ENCODE measurements around the gene PUM1. TPM values are rescaled to one million over a fixed set of nuclear protein-coding genes. Genes with fewer than 3 reads are reported as not detected.

The PUM1 gene
- total and polyA plus RNA-seq, 2 donors (not counting 1 experiment from before 2014, with no cell fraction given), result 59.3 to 70.5 TPM

- no peaks in the 10 kb centered on the region for H3K27me3 ChIP-seq (ENCODE audit: control insufficient read depth, insufficient read depth, low read length)
- H2AFZ ChIP-seq (ENCODE audit: low read length), result no peak overlapping the region
- peaks cover 98% of the 10 kb centered on the region for H3K79me2 ChIP-seq (ENCODE audit: control insufficient read depth, insufficient read depth, low read length)
- H3K4me1 ChIP-seq (ENCODE audit: control insufficient read depth, extremely low read depth, insufficient read depth, low read length), result peaks cover 7% of the 10 kb centered on the region
- H3K4me2 ChIP-seq (ENCODE audit: extremely low read depth, insufficient read depth, low read length), result no peak overlapping the region
- no peak overlapping the region for H3K4me3 ChIP-seq (replicated peaks in 1 of 4; ENCODE audit: control extremely low read depth in 1 of 4, insufficient read depth in 1 of 4, low read depth in 3 of 4, low read length in 4 of 4)
- no peak overlapping the region for H3K9ac ChIP-seq (ENCODE audit: insufficient read depth, low read length)
- no peaks in the 10 kb centered on the region for H3K9me3 ChIP-seq (ENCODE audit: control insufficient read depth, insufficient read depth, low read depth, low read length)
- peaks cover 8% of the 10 kb centered on the region for H3K36me3 ChIP-seq (ENCODE audit: control insufficient read depth, insufficient read depth, low read length)
- DNase-seq (ENCODE audit: low read depth in 2 of 2), result no peak
- peaks cover 5% of the 10 kb centered on the region for H4K20me1 ChIP-seq (ENCODE audit: control insufficient read depth, extremely low read depth, insufficient read depth, low read length)
- H3K27ac ChIP-seq (ENCODE audit: insufficient read depth, low read length), result no peak overlapping the region
- TF ChIP-seq EZH2 (IDR thresholded peaks at IDR 0.05; ENCODE audit: low read length, missing control alignments), result no peak
- TF ChIP-seq CTCF (conservative IDR thresholded peaks at IDR 0.05 in 1 of 2, IDR thresholded peaks at IDR 0.05 in 1 of 2; ENCODE audit: low read depth in 1 of 2, low read length in 2 of 2), result no peak
Observed at GRCh38 chr1:31058012-31058411, 7.5 kb downstream of the PUM1 start.

GRCh38 chr1:31055953-31056352, 9.6 kb downstream of the PUM1 start:
- Histone ChIP-seq H3K27me3 (ENCODE audit: control insufficient read depth, insufficient read depth, low read length) (no peaks in the 10 kb centered on the region), H3K4me2 (ENCODE audit: extremely low read depth, insufficient read depth, low read length) (no peak overlapping the region), H3K79me2 (ENCODE audit: control insufficient read depth, insufficient read depth, low read length) (peaks cover 97% of the 10 kb centered on the region), H3K9ac (ENCODE audit: insufficient read depth, low read length) (no peak overlapping the region), H3K4me1 (ENCODE audit: control insufficient read depth, extremely low read depth, insufficient read depth, low read length) (peaks cover 7% of the 10 kb centered on the region), H4K20me1 (ENCODE audit: control insufficient read depth, extremely low read depth, insufficient read depth, low read length) (no peaks in the 10 kb centered on the region), H3K27ac (ENCODE audit: insufficient read depth, low read length) (no peak overlapping the region), H3K4me3 (replicated peaks in 1 of 4; ENCODE audit: control extremely low read depth in 1 of 4, insufficient read depth in 1 of 4, low read depth in 3 of 4, low read length in 4 of 4) (no peak overlapping the region), H3K36me3 (ENCODE audit: control insufficient read depth, insufficient read depth, low read length) (peaks cover 8% of the 10 kb centered on the region), H3K9me3 (ENCODE audit: control insufficient read depth, insufficient read depth, low read depth, low read length) (no peaks in the 10 kb centered on the region), H2AFZ (ENCODE audit: low read length) (no peak overlapping the region)
- no peak for DNase-seq (ENCODE audit: low read depth in 2 of 2)
- TF ChIP-seq CTCF (conservative IDR thresholded peaks at IDR 0.05 in 1 of 2, IDR thresholded peaks at IDR 0.05 in 1 of 2; ENCODE audit: low read depth in 1 of 2, low read length in 2 of 2) (no peak), EZH2 (IDR thresholded peaks at IDR 0.05; ENCODE audit: low read length, missing control alignments) (no peak)

- Histone ChIP-seq H3K4me2 (ENCODE audit: extremely low read depth, insufficient read depth, low read length) (no peak overlapping the region), H3K36me3 (ENCODE audit: control insufficient read depth, insufficient read depth, low read length) (peaks cover 8% of the 10 kb centered on the region), H3K4me1 (ENCODE audit: control insufficient read depth, extremely low read depth, insufficient read depth, low read length) (peaks cover 7% of the 10 kb centered on the region), H4K20me1 (ENCODE audit: control insufficient read depth, extremely low read depth, insufficient read depth, low read length) (no peaks in the 10 kb centered on the region), H3K27me3 (ENCODE audit: control insufficient read depth, insufficient read depth, low read length) (no peaks in the 10 kb centered on the region), H3K9me3 (ENCODE audit: control insufficient read depth, insufficient read depth, low read depth, low read length) (no peaks in the 10 kb centered on the region), H3K4me3 (replicated peaks in 1 of 4; ENCODE audit: control extremely low read depth in 1 of 4, insufficient read depth in 1 of 4, low read depth in 3 of 4, low read length in 4 of 4) (no peak overlapping the region), H3K27ac (ENCODE audit: insufficient read depth, low read length) (no peak overlapping the region), H2AFZ (ENCODE audit: low read length) (no peak overlapping the region), H3K9ac (ENCODE audit: insufficient read depth, low read length) (no peak overlapping the region), H3K79me2 (ENCODE audit: control insufficient read depth, insufficient read depth, low read length) (peaks cover 96% of the 10 kb centered on the region)
- no peak for DNase-seq (ENCODE audit: low read depth in 2 of 2)
- TF ChIP-seq EZH2 (IDR thresholded peaks at IDR 0.05; ENCODE audit: low read length, missing control alignments), result no peak
Observed at GRCh38 chr1:31055501-31055900, 10.0 kb downstream of the PUM1 start.
